Stimulated activated CD4-positive, alpha-beta T cell treated with anti-CD3 and anti-CD28 coated beads, Interleukin-12 subunit alpha, Interleukin-12 subunit beta, amount 100 ng/mL, for 24 hours (primary cell): ENCODE data around the gene FAR2.

Experiments
- DNase-seq, 2 experiments: peaks; one replicate each; pipeline ENCODE4 v3.0.0-alpha.2; 2020; ENCODE audit warnings: low read depth in 2 of 2

The FAR2 gene

GRCh38 chr12:29204521-29204920 lies 55.4 kb downstream of the FAR2 start:
- DNase-seq: no peak

GRCh38 chr12:29207120-29207519 lies 58.0 kb downstream of the FAR2 start:
- no peak for DNase-seq

DNA sequence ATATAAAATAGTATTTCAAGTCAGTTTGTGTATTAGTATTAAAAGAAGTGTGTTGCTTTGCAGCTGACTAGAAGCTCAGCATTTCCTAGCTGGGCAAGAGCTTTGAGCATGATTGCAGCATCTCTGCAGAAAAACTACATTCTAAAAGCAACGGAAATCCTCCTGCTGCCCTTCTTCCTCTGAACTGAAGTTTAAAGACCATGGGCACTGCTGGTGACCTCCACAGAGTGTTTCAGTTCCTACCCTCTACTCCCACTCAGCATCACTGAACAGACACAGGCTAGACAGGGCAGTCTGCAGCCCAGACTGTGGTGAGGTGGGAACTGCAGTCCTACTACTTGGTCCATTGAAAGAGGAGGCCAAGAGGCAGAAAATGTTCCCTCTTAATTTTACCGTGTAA lies 59.0 kb downstream of the FAR2 start:
- DNase-seq: no peak

DNA sequence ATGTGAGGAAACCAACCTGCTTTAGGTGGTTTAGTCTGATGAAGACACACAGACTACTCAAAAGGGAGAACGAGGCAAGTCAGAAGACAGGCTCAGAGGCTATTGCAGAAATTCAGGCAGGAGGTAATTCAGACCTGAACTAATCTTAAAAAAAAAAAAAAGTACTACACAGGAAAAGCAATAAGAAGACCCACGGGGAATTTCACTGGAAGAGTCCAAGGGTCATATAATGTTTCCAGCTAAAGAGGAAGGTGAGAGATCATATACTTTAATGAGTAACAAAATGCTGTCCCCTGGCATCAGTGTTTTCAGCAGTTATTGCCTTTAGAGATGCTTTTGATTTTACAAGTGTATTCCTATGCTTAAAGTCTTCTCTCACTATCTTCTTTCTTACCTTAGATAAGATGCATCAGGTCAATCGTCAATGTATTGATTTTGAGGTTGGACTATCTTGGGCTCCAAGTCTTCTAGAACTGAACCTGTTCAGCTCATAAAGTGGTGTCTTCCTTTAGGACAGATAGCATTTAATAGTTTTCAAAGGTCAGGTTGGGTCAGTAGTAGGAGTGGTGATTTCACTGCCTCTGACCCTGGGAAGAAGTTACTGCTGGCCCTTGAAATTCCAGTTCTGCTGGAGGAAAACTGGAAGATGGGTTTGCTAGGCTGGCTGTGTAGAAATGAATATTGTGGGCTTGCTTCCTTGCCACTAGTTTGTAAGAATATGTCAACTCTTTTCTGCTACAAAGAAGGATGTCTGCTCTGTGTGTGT lies 60.0 kb downstream of the FAR2 start:
- no peak for DNase-seq

DNA sequence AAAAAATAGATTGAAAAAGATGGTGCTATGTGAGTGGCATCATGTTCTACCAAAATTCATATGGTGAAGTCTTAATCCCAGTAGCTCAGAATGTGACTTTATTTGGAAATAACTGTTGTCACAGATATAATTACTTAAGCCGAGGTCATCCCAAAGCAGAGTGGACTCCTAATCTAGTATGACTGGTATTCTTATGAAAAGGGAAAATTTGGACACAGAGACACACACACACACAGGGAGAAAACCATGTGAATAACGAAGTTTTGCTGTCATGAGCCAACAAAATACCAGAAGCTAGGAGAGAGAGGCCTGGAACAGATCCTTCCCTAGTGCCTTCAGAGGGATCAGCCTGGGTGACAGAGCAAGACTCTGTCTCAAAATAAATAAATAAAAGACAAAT lies 62.6 kb downstream of the FAR2 start:
- DNase-seq: no peak

- DNase-seq: no peak
Observed at GRCh38 chr12:29212682-29213403, 63.8 kb downstream of the FAR2 start.

GRCh38 chr12:29216266-29216665 lies 67.2 kb downstream of the FAR2 start:
- no peak for DNase-seq

- no peak for DNase-seq
Observed at GRCh38 chr12:29216797-29217575, 67.9 kb downstream of the FAR2 start.

- no peak for DNase-seq
Observed at GRCh38 chr12:29220632-29221336, 71.7 kb downstream of the FAR2 start.

DNA sequence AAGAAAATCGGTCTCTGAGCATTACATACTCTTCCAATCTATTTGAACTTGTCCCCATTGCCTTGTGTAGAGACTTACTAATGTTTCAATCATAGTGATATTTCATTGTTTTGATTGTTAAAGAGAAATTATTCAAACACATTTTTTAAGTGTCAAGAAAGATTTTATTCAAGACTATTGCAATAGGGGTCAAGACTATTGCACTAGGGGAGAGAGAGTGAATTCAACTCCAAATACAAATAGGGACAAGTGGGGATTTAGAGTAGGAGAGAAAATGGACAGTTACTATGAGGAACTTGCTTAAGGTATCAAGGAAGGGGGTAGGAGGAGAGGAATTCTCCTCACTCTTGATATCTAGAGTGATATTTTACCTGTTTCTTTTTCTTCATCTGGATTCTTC lies 73.1 kb downstream of the FAR2 start:
- no peak for DNase-seq

- no peak for DNase-seq
Observed at GRCh38 chr12:29223426-29223825, 74.3 kb downstream of the FAR2 start.

- DNase-seq: no peak
Observed at GRCh38 chr12:29223956-29224543, 75.0 kb downstream of the FAR2 start.

DNA sequence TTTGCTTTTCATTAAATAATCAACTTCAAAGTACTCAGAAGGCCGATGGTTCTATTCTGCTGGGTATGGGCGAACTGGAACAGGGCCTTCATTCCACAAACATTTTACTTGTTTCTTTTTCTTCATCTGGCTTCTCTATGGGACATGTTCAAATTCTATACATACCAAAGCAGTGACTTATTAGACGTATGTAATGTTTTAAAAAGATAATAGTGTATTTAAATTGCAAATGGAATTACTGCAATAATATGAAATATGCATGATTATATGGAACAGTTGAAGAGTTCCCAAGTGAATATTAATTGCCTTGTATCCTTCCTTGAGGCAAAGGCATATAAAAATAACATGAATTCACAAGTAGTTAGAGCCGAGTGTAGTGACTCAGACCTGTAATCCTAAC lies 75.5 kb downstream of the FAR2 start:
- no peak for DNase-seq

- DNase-seq: no peak
Observed at GRCh38 chr12:29225834-29226233, 76.8 kb downstream of the FAR2 start.

DNA sequence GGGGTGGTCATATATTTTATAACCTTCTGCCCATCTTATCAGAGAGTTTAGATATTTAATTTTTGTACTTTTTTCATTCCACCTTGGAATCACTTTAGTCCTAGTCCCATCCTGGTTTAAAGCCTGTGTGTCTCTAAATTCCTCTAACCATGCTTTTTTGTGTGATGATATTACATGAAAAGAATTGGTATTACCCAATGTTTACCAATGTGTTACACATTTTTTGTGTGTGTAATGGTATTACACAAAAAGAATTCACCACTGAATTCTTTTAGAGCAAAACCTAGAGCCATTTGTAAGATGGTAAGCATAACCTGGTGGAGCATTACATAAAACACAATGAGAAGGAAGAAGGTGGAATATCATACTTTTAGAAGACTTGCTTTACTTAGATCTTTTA lies 77.5 kb downstream of the FAR2 start:
- DNase-seq: no peak

- DNase-seq: no peak
Observed at GRCh38 chr12:29228474-29229157, 79.5 kb downstream of the FAR2 start.

- no peak for DNase-seq
Observed at GRCh38 chr12:29229158-29229505, 80.1 kb downstream of the FAR2 start.

DNA sequence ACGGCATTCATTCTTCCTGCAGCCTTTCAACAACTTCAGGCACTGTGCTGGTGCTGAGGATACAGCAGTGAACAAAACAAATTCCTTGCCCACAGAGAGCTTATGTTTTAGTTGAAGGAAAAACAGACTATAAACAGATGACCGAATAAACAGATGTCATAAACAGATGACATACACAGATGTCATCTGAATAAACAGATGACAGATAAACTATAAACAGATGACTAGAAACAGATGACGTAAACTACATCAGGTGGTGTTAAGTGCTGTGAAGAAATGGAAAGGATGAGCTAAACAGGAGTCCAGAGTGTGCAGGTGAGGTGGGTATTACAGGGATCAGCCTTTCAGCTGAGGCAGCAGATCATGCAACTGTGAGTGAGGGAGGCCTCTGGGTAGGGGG lies 80.9 kb downstream of the FAR2 start:
- no peak for DNase-seq

DNA sequence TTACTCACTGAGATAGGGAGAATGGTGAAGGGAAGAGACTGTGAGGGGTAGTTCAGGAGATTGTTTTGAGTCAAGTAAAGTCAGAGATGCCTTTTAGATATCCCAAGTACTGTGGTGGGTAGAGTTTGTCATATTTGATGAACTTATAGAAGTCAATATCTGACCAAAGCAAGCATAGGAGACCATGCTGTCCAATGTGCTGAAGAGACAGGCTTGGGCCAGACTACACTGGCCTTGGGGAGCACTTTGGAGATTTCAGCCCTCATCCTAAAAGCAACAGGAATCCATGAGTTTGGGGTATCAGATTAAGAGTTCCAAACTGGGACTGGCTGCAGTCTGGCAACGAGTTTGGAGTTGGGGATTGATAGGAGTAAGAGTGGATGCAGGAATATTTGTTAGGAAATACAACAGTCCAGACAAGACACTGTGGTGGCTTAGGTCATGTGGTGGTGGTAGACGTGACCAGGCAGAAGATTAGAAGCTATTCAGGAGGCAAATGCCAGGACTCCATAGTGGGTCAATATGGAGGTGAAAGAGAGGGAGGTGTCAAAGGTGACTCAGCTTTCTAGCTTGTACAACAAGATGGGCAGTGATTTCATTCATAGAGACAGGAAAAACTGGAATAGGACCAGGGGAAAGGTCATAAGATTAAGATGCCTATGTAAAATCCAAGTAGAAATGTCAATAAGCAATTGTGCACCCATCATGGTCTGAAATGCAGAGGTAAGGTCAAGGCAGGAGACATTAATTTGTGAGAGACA lies 81.9 kb downstream of the FAR2 start:
- DNase-seq: no peak

DNA sequence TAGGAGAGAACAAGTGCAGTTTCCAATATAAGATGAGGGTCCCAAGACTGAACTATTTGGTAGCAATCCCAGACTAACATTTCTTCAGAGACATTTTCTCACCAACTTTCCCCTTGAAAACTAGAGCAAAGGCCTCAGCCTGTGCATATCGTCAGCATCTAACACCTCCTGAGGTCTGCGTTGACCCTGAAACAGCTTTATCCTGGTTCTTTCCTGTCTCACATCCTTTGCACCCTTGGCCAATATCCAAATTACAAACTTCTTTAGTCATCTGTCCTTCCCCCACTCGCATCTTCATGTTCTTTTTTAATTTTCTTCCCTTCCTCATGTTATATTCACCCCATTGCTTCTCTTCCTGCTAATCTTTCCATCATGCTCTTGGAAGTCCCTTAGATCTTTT lies 83.0 kb downstream of the FAR2 start:
- DNase-seq: no peak
